NCI-H446 treated with DMSO at 0.1 percent for 48 hours (cell line): ENCODE measurements around the gene PPP1R3F.
"Not testable (repeated sequence)": the region's sequence is repeated elsewhere in the genome, so short reads cannot be mapped to it uniquely, and the experiment has no call there.

ENCODE experiments used
- DNase-seq: peaks from one replicate; lab custom pipeline; 2025; lab: John Stamatoyannopoulos, UW

The PPP1R3F gene

GRCh38 chrX:49273181-49273727 is 3.7 kb downstream of the PPP1R3F start:
- no peak for DNase-seq

- DNase-seq = no peak
Observed at GRCh38 chrX:49276207-49276606, 6.6 kb downstream of the PPP1R3F start.

GRCh38 chrX:49276671-49277534 is 7.3 kb downstream of the PPP1R3F start:
- no peak for DNase-seq

- DNase-seq = no peak
Observed at GRCh38 chrX:49277535-49277830, 7.9 kb downstream of the PPP1R3F start.

- DNase-seq = no peak
Observed at GRCh38 chrX:49278081-49278480, 8.5 kb downstream of the PPP1R3F start.

GRCh38 chrX:49282647-49283011 is 13.0 kb downstream of the PPP1R3F start:
- DNase-seq = peak; percentile 1

- no peak for DNase-seq
Observed at GRCh38 chrX:49284212-49284611, 14.6 kb downstream of the PPP1R3F start.

GRCh38 chrX:49286136-49286535 is 16.5 kb downstream of the PPP1R3F start:
- DNase-seq = no peak

- no peak for DNase-seq
Observed at GRCh38 chrX:49286581-49286980, 17.0 kb downstream of the PPP1R3F start.

- DNase-seq = no peak
Observed at GRCh38 chrX:49287665-49288064, 18.1 kb downstream of the PPP1R3F start.

GRCh38 chrX:49290215-49290614 is 20.6 kb downstream of the PPP1R3F start:
- no peak for DNase-seq

- DNase-seq = peak; percentile 3
Observed at GRCh38 chrX:49291615-49292337, 22.2 kb downstream of the PPP1R3F start.

GRCh38 chrX:49292400-49293362 is 23.1 kb downstream of the PPP1R3F start:
- no peak for DNase-seq

- DNase-seq = not testable (repeated sequence)
Observed at GRCh38 chrX:49299293-49299692, 29.7 kb downstream of the PPP1R3F start.

GRCh38 chrX:49300703-49301102 is 31.1 kb downstream of the PPP1R3F start:
- no peak for DNase-seq

- no peak for DNase-seq
Observed at GRCh38 chrX:49303346-49303745, 33.8 kb downstream of the PPP1R3F start, which contains the start of gene GAGE10. Gene GAGE10 (plus strand): TSS chrX:49303646. CDS start chrX:49304860, 1,214 bp downstream.

- DNase-seq = not testable (repeated sequence)
Observed at GRCh38 chrX:49307775-49308174, 38.2 kb downstream of the PPP1R3F start.

- no peak for DNase-seq
Observed at GRCh38 chrX:49308604-49309269, 39.1 kb downstream of the PPP1R3F start.

- DNase-seq = no peak
Observed at GRCh38 chrX:49309401-49309981, 39.9 kb downstream of the PPP1R3F start.

- DNase-seq = no peak
Observed at GRCh38 chrX:49310371-49310770, 40.8 kb downstream of the PPP1R3F start.

GRCh38 chrX:49312176-49312575 is 42.6 kb downstream of the PPP1R3F start:
- DNase-seq = no peak
